ENCODE data around the gene MFAP4.

DNA sequence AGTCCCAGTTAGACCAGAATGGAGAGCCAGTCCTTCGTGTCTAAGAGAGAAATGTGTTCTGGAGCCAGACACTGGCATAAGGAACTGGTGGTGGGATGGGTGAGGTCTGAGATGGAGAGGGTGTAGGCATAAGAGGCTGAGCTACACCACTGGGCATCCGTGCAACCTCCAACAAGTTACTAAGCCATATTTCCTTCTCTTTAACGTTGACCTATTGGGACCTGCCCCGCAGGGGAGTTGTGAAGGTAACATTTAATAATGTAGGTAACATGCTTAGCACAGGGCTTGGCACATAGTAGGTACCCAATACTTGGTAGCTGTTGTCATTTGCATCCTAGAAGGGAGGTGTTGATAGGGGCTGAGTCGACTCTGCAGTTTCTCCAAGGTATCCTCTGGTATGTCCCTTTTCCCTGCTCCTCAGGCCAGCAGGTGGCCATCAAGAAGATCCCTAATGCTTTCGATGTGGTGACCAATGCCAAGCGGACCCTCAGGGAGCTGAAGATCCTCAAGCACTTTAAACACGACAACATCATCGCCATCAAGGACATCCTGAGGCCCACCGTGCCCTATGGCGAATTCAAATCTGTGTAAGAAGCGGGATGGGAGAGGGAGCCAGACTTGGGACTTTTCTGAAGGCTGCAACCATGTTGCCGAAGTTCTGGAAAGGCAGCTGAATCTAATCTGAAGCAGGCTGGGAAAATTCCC is 7.5 kb downstream of the MFAP4 start:
- TF ChIP-seq POLR2AphosphoS5 (IDR thresholded peaks at IDR 0.05; ENCODE audit: borderline replicate concordance, low read depth, low read length) (no peak; the same call in 1 of the 2 replicates), EZH2 (IDR thresholded peaks at IDR 0.05) (no peak), FOXP2 (optimal IDR thresholded peaks at IDR 0.05; ENCODE audit: control extremely low read depth, extremely low read length, insufficient read depth) (no peak)
